B cell (primary cell): Measurements from ENCODE around the gene RASGEF1C. TPM values are rescaled to one million over a fixed set of nuclear protein-coding genes. Genes with fewer than 3 reads are reported as not detected.

ENCODE experiments used
- ATAC-seq: fragments of 200-7000 bp; cut with Tn5 transposase; one replicate; pipeline ENCODE4 v1.10.0; 2021; ENCODE audit warnings: low read depth, mild to moderate bottlenecking, moderate number of reproducible peaks, moderate library complexity
- CTCF ChIA-PET: fragments of 350-600 bp; sonication (Branson Sonifier 250); formaldehyde crosslinking; loops from one replicate; lab custom pipeline; 2021; ENCODE audit warnings: antibody characterized with exemption, inconsistent platforms; lab: Charles Lee
- POLR2A ChIA-PET: fragments of 350-600 bp; sonication (Branson Sonifier 250); formaldehyde crosslinking; loops from one replicate; lab custom pipeline; 2021; ENCODE audit warnings: antibody characterized with exemption; lab: Charles Lee
- DNase-seq: peaks from one replicate; pipeline ENCODE4 v3.0.0; 2013
- H2AFZ ChIP-seq: 2 replicates; pipeline ENCODE4 v1.6.1; 2012; ENCODE audit warnings: mild to moderate bottlenecking, low read depth, low read length; ENCODE audit not compliant: insufficient read depth, poor library complexity, severe bottlenecking
- H3K27ac ChIP-seq, 2 donors: 1 replicate in 1 of 2; 2 replicates in 1 of 2; pipeline ENCODE4 v1.5.1; 2012 to 2013; ENCODE audit warnings: low read length in 2 of 2, mild to moderate bottlenecking in 2 of 2, moderate library complexity in 1 of 2
- H3K27me3 ChIP-seq, 4 experiments: fragments of 200-600 bp in 1 of 4; sonication (generic) in 1 of 4; replicated peaks in 1 of 4; 1 replicate in 2 of 4; 2 replicates in 2 of 4; pipeline versions ENCODE4 v1.6.1 to v1.7.0; 2013 to 2016; ENCODE audit warnings: low read length in 3 of 4, mild to moderate bottlenecking in 2 of 4, mixed read lengths in 1 of 4, moderate library complexity in 1 of 4; ENCODE audit not compliant: insufficient read depth in 4 of 4, control insufficient read depth in 3 of 4; ENCODE audit errors: control extremely low read depth in 1 of 4
- H3K36me3 ChIP-seq, 2 experiments: replicated peaks in 1 of 2; 1 replicate in 1 of 2; 2 replicates in 1 of 2; pipeline versions ENCODE4 v1.6.1 to v1.7.1; 2013; ENCODE audit warnings: low read length in 1 of 2; ENCODE audit not compliant: insufficient read depth in 2 of 2, control insufficient read depth in 1 of 2; ENCODE audit errors: control extremely low read depth in 1 of 2, extremely low read depth in 1 of 2
- H3K4me1 ChIP-seq, 2 donors: fragments of 200-600 bp in 1 of 2; sonication (generic) in 1 of 2; 1 replicate in 1 of 2; 2 replicates in 1 of 2; pipeline versions ENCODE4 v1.5.1 to v1.6.1; 2013 to 2017; ENCODE audit warnings: low read length in 2 of 2; ENCODE audit not compliant: control insufficient read depth in 2 of 2, insufficient read depth in 2 of 2
- H3K4me2 ChIP-seq: replicated peaks from 2 replicates; pipeline ENCODE3; 2012; ENCODE audit warnings: mild to moderate bottlenecking, low read depth, low read length; ENCODE audit not compliant: poor library complexity, severe bottlenecking
- H3K4me3 ChIP-seq, 5 experiments: fragments of 200-600 bp in 1 of 5; sonication (generic) in 1 of 5; 1 replicate in 3 of 5; 2 replicates in 2 of 5; pipeline versions ENCODE4 v1.5.1 to v1.7.0; 2011 to 2016; ENCODE audit warnings: low read length in 4 of 5, mild to moderate bottlenecking in 4 of 5, low read depth in 2 of 5, control low read depth in 1 of 5, moderate library complexity in 1 of 5; ENCODE audit not compliant: insufficient read depth in 1 of 5; ENCODE audit errors: control extremely low read depth in 1 of 5, extremely low read depth in 1 of 5
- H3K79me2 ChIP-seq: fragments of 200-600 bp; sonication (generic); one replicate; pipeline ENCODE4 v1.6.0; 2016; ENCODE audit warnings: low read length; ENCODE audit not compliant: control insufficient read depth, insufficient read depth
- H3K9ac ChIP-seq: fragments of 200-600 bp; sonication (generic); 2 replicates; pipeline ENCODE4 v1.6.1; 2017; ENCODE audit warnings: mild to moderate bottlenecking, low read length, moderate library complexity
- H3K9me3 ChIP-seq, 3 donors: one replicate each; pipeline versions ENCODE4 v1.6.1 to v1.7.1; 2013; ENCODE audit warnings: low read length in 2 of 3; ENCODE audit not compliant: control insufficient read depth in 2 of 3, insufficient read depth in 1 of 3; ENCODE audit errors: control extremely low read depth in 1 of 3
- H4K20me1 ChIP-seq: 2 replicates; pipeline ENCODE4 v1.6.0; 2012; ENCODE audit warnings: mild to moderate bottlenecking, low read length; ENCODE audit not compliant: insufficient read depth, control insufficient read depth, poor library complexity, severe bottlenecking
- H3K27ac Mint-ChIP-seq: one replicate; pipeline ENCODE4 v1.8.0; 2021; ENCODE audit warnings: mixed read lengths
- H3K27me3 Mint-ChIP-seq: one replicate; pipeline ENCODE4 v1.8.0; 2021; ENCODE audit warnings: mixed read lengths
- H3K4me1 Mint-ChIP-seq: one replicate; pipeline ENCODE4 v1.8.0; 2021; ENCODE audit warnings: mixed read lengths
- H3K4me3 Mint-ChIP-seq: one replicate; pipeline ENCODE4 v1.8.0; 2021; ENCODE audit warnings: mixed read lengths
- H3K9me3 Mint-ChIP-seq: one replicate; pipeline ENCODE4 v1.8.0; 2022; ENCODE audit warnings: mixed read lengths; ENCODE audit not compliant: insufficient read depth
- CTCF ChIP-seq: fragments of 200-600 bp; IDR thresholded peaks from one replicate; pipeline ENCODE4 v1.8.0; 2022; ENCODE audit warnings: antibody characterized with exemption, mild to moderate bottlenecking
- EZH2 ChIP-seq: IDR thresholded peaks from 2 replicates; pipeline ENCODE4 v1.6.1; 2012; ENCODE audit warnings: borderline replicate concordance, low read depth, mild to moderate bottlenecking, moderate library complexity, low read length; ENCODE audit not compliant: insufficient read depth, poor library complexity, severe bottlenecking
- WGBS: methylation state at CpG from one replicate; pipeline ENCODE4 v1.1.5; 2013; ENCODE audit warnings: missing lambda C conversion rate; ENCODE audit not compliant: insufficient coverage; 5-methylcytosine and 5-hydroxymethylcytosine counted together
- intact Hi-C: fragments of 100-400 bp; cut with micrococcal nuclease; formaldehyde crosslinking; loops from one replicate; pipeline ENCODE4 v1.10.0; 2022
- polyA plus RNA-seq: library from polyadenylated mRNA; depleted of rRNA; stranded (reverse); fragments of >200 nt; gene quantifications from 2 replicates; pipeline ENCODE4 v1.2.3, GENCODE V29; 2012
- total RNA-seq, 2 donors: library from RNA; stranded (reverse); fragments of 120-200 nt in 1 of 2; gene quantifications; 1 replicate in 1 of 2; 2 replicates in 1 of 2; pipeline versions ENCODE4 v1.2.3 to v1.2.4, GENCODE V29; 2013 to 2022

Gene RASGEF1C
- total and polyA plus RNA-seq, 2 donors (not counting 1 experiment from before 2014, with no cell fraction given) = not detected

- DNase-seq = no peak
- no peak overlapping the region for H3K27ac Mint-ChIP-seq
- 85% methylated on average over 4 of the region's 6 CpGs for WGBS
- Histone ChIP-seq H2AFZ (no peak overlapping the region), H4K20me1 (no peaks in the 10 kb centered on the region), H3K36me3 (no peaks in the 10 kb centered on the region), H3K27me3 (no peaks in the 10 kb centered on the region), H3K79me2 (no peaks in the 10 kb centered on the region), H3K4me3 (no peak overlapping the region), H3K4me1 (no peaks in the 10 kb centered on the region), H3K4me2 (no peak overlapping the region), H3K9ac (no peak overlapping the region), H3K27ac (no peak overlapping the region), H3K9me3 (peaks cover 0 to 11% (median 0%) of the 10 kb centered on the region in 3 donors)
- intact Hi-C loops = no loop called here
- ChIA-PET CTCF (no interaction called here), POLR2A (no interaction called here)
- no peak for TF ChIP-seq EZH2
- TF ChIP-seq CTCF = no peak
- peaks cover 2% of the 10 kb centered on the region for H3K9me3 Mint-ChIP-seq
- ATAC-seq = no peak
- peaks cover 6% of the 10 kb centered on the region for H3K27me3 Mint-ChIP-seq
- H3K4me1 Mint-ChIP-seq = no peaks in the 10 kb centered on the region
- H3K4me3 Mint-ChIP-seq = no peak overlapping the region
Observed at GRCh38 chr5:180160215-180160614, 48.8 kb downstream of the RASGEF1C start.

DNA sequence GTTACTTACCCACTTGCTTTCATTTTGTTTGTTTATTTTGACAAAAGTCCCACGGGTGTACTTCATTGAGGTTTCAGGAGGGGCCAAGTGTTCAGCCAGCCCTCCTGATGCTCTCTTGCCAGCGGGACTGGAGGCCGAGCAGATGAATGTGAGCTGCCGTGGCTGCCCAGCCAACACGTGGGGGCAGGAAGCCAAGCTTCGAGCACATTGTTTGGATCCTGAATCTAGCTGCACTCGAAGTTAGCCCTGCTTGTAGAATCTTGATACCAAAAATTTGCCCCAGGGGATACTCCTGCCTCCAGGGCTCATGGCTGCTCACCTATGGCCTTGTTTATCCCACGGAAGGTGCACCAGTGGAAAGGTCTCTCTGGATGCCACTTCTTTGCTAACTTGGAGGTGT is 49.3 kb downstream of the RASGEF1C start:
- 83% methylated on average over 8 of the region's 8 CpGs for WGBS
- H3K27ac Mint-ChIP-seq = no peak overlapping the region
- H3K27ac ChIP-seq = no peak overlapping the region
- H3K4me1 ChIP-seq = no peaks in the 10 kb centered on the region
- H3K9me3 ChIP-seq = peaks cover 0 to 11% (median 0%) of the 10 kb centered on the region in 3 donors
- POLR2A ChIA-PET = no interaction called here
- no peaks in the 10 kb centered on the region for H3K79me2 ChIP-seq
- no peak overlapping the region for H3K4me2 ChIP-seq
- TF ChIP-seq EZH2 = no peak
- H3K27me3 ChIP-seq = no peaks in the 10 kb centered on the region
- H2AFZ ChIP-seq = no peak overlapping the region
- H4K20me1 ChIP-seq = no peaks in the 10 kb centered on the region
- no peaks in the 10 kb centered on the region for H3K36me3 ChIP-seq
- H3K4me1 Mint-ChIP-seq = no peaks in the 10 kb centered on the region
- ATAC-seq = no peak
- DNase-seq = no peak
- intact Hi-C loops = no loop called here
- no peak overlapping the region for H3K4me3 Mint-ChIP-seq
- no peak overlapping the region for H3K4me3 ChIP-seq
- peaks cover 1% of the 10 kb centered on the region for H3K9me3 Mint-ChIP-seq
- peaks cover 5% of the 10 kb centered on the region for H3K27me3 Mint-ChIP-seq
- H3K9ac ChIP-seq = no peak overlapping the region
- CTCF ChIA-PET = no interaction called here
